GM19468 (cell line): Measurements from ENCODE around the gene LPCAT2.
"Not testable (repeated sequence)": the region's sequence is repeated elsewhere in the genome, so short reads cannot be mapped to it uniquely, and the experiment has no call there.

ENCODE experiments used
- ATAC-seq: cut with Tn5 transposase; IDR thresholded peaks from one replicate; pipeline ENCODE4 v1.9.1; 2021; ENCODE audit warnings: mild to moderate bottlenecking, moderate library complexity, moderate number of reproducible peaks; ENCODE audit not compliant: unreplicated experiment; ENCODE audit errors: extremely low read depth

LPCAT2 gene

DNA sequence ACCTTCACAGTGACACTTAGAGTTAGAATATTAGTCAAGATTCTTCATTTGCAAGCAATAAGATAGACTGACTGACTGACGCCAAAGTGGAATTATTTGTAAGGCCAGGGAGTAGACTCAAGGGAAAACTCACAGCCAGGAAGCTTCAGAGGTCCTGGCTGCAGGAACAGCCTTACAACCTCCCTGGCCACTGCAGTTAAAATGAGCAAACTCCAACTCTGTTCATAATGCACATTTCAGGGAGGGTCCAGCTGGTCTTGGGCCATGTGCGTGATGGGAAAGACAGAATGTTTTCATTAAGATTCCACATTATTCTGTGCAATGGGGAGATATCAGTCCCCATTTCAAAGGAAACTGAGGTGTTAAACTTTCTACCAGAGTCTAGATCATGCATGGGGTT is 67.5 kb downstream of the LPCAT2 start:
- no peak for ATAC-seq

- no peak for ATAC-seq
These were observed 69.0 kb downstream of the LPCAT2 start for GRCh38 chr16:55577887-55578286.

- ATAC-seq = no peak
These were observed 76.8 kb downstream of the LPCAT2 start for GRCh38 chr16:55585631-55586030.

GRCh38 chr16:55588799-55589198 is 79.9 kb downstream of the LPCAT2 start:
- no peak for ATAC-seq

DNA sequence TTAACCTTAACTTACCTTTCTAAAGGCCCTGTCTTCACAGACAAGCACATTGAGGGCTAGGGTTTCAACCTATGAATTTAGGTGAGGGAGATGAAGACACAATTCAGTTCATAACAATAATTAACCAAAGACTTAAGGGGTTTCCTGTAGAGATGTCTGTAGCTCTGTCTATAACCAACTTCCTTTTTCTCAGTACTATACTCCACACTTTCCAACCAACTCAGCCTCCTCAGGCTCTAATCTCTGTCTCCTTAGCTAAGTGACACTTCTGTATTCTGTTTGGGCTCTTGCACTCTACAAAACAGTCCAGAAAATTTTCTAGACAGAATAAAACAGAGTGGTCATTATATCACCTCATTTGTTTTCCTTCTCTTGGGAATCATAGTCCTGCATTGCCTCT is 83.4 kb downstream of the LPCAT2 start:
- ATAC-seq = no peak

DNA sequence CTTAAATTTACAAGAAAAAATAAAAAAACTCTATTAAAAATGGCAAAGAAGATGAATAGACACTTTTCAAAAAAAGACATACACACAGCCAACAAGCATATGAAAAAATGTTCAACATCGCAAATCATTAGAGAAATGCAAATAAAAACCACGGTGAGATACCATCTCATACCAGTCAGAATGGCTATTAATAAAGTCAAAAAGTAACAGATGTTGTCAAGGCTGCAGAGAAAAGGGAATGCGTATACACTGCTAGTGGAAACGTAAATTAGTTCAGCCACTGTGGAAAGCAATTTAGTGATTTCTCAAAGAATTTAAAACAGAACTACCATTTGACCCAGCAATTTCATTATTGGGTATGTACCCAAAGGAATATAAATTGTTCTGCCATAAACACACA is 89.1 kb downstream of the LPCAT2 start:
- ATAC-seq = no peak

GRCh38 chr16:55605754-55606336 is 97.0 kb downstream of the LPCAT2 start:
- ATAC-seq = no peak

GRCh38 chr16:55613613-55614335 is 104.9 kb downstream of the LPCAT2 start:
- no peak for ATAC-seq

DNA sequence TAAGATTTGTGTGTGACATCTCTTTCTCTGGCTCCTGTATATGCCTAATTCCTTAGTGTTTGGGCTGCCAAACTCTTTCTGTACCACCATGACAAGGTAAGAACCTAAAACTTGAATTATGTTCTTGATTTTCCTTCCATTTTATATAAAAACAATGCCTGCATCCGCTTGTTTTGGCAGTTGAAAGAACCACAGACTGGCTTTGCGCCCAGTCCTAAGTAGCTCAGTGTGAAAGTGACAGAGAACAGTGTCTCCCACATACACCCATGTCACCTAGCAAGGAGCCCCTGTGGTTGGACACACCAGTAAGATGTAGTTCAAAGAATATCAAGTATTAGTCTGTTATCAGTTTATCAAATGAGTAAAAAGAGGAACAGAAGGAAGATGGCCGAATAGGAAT is 106.2 kb downstream of the LPCAT2 start:
- ATAC-seq = no peak

DNA sequence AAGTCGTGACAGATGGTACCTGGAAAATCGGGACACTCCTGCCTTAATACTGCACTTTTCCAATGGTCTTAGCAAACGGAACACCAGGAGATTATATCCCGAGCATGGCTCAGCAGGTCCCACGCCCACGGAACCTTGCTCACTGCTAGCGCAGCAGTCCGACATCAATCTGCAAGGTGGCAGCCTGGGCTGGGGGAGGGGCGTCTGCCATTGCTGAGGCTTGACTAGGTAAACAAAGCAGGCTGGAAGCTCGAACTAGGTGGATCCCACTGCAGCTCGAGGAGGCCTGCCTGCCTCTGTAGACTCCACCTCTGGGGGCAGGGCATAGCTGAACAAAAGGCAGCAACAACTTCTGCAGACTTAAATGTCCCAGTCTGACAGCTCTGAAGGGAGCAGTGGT is 106.8 kb downstream of the LPCAT2 start:
- ATAC-seq = not testable (repeated sequence)

DNA sequence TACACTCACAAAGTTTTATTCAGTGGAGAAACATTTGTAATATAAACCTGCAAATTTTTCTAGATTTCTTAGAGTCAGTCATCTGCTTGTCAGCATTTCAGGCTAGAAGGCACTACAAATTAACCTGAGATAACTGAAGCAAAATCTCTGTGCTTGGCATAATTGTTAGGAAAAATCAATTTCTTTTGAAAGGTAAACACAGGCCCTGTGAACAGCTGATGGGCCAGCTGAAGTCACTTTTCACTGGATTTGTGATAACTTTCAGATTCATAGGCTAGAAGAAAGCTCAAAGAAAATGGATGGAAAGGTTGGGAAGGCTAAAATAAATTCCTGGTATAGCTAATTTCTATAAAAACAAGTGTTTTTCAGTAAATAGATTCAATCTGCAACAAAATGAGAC is 112.9 kb downstream of the LPCAT2 start:
- ATAC-seq = no peak

DNA sequence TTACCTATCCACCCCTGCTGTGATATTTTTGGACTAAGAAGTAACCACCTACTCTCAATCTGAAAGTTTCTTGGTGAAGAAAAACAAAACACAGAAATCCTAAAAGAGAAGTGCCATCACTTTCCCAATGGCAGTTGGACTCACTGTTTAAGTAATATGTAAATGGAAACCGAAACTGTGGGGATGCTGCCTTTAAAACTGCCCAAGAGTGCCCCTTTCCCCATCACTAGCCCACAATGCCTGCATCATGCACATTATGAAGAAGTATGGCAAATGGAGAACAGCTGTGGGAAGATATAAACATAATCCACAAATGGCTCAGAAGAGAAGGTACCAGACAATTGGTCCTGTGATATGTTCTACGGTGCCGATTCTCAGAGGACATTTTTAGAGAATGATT is 113.4 kb downstream of the LPCAT2 start:
- no peak for ATAC-seq

GRCh38 chr16:55622930-55623561 is 114.2 kb downstream of the LPCAT2 start:
- ATAC-seq = no peak

GRCh38 chr16:55623640-55624039 is 114.8 kb downstream of the LPCAT2 start:
- no peak for ATAC-seq

GRCh38 chr16:55624696-55625095 is 115.8 kb downstream of the LPCAT2 start:
- ATAC-seq = no peak

GRCh38 chr16:55625843-55626242 is 117.0 kb downstream of the LPCAT2 start:
- no peak for ATAC-seq

- ATAC-seq = no peak
These were observed 119.6 kb downstream of the LPCAT2 start for GRCh38 chr16:55628306-55628968.

DNA sequence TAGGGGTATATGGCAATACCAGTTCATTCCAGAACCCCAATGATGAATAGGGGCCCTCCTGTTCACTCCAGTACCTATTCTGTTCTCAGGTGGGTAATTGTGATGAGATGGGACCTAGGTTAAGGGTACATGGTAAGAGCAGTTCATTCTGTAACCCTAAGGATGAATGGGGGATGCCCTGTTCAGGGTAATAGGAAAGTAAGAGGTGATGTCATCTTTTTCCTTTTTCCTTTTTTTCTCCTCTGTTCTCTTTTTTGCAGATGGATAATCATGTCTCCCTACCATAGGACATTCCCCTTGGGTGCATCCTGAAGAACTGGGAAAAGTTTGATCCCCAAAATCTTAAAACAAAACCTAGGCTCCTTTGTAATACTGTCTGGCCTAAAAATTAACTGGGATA is 121.9 kb downstream of the LPCAT2 start:
- ATAC-seq = no peak

DNA sequence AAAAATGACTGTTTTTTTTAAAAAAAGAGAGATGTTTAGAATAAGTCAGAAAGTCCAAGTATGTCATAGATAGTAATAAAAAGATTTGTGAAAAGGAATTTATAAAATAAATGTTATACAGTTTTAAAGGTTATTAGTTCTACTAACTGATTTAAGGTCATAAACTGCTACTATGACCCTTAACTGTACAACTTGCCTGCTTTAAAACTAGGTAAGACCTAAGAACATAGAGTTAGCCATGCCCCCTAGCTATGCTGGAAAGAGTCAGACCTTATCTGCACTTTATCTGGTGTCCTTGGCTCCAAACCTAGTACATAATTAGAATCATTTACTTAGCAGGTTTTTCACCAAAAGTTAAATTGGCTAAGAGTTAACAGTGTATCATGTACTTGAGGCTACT is 123.4 kb downstream of the LPCAT2 start:
- ATAC-seq = no peak

DNA sequence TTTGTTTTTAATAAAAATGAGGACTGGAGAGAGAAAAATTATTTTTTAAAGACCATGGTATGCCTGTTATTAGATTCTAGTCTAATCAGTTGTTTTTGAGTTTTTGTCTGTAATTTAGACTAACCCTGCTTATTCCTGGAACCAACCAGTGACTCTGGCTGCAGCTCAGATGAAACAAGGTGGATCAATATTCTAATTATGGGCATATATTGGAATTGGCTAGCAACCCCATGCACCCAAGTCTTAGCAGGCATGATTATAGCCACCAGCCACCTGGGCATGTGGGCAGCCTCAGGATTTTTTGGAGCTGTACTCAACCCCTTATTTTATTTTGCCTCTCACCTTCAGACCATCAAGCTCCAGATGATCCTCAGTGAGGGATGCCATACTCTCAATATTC is 125.3 kb downstream of the LPCAT2 start:
- no peak for ATAC-seq
